A673 (cell line): Measurements from ENCODE around the gene EPS8. TPM values are rescaled to one million over a fixed set of nuclear protein-coding genes. Genes with fewer than 3 reads are reported as not detected.

Source experiments
- BruUV-seq: library from RNA; stranded (reverse); fragments of 400-500 nt; replicated peaks from 2 replicates; lab custom pipeline; 2021; lab: Mats Ljungman, UMichigan
- CTCF ChIA-PET: fragments of 300-600 bp; sonication (Branson Sonifier 250); formaldehyde crosslinking; loops from one replicate; lab custom pipeline; 2022; ENCODE audit warnings: antibody characterized with exemption; lab: Charles Lee
- POLR2A ChIA-PET: fragments of 300-600 bp; sonication (Branson Sonifier 250); formaldehyde crosslinking; loops from one replicate; lab custom pipeline; 2022; ENCODE audit warnings: antibody characterized with exemption; ENCODE audit not compliant: low non-redundant PET; lab: Charles Lee
- DNase-seq: peaks from one replicate; pipeline ENCODE4 v3.0.0-alpha.2; 2015; ENCODE audit warnings: low spot score
- H3K27ac ChIP-seq: fragments of 200-600 bp; sonication (generic); 2 replicates; pipeline ENCODE4 v1.5.1; 2016; ENCODE audit warnings: mixed run types, low read depth, mild to moderate bottlenecking, mixed read lengths, antibody characterized with exemption, low read length; ENCODE audit not compliant: poor library complexity, severe bottlenecking
- H3K27me3 ChIP-seq: fragments of 200-600 bp; sonication (generic); replicated peaks from 2 replicates; pipeline ENCODE4 v1.6.1; 2017; ENCODE audit warnings: mixed run types, low read depth, mild to moderate bottlenecking, mixed read lengths, antibody characterized with exemption, low read length; ENCODE audit not compliant: insufficient read depth, poor library complexity
- H3K36me3 ChIP-seq: fragments of 200-600 bp; sonication (generic); 2 replicates; pipeline ENCODE4 v1.6.1; 2016; ENCODE audit warnings: mixed run types, mild to moderate bottlenecking, mixed read lengths, antibody characterized with exemption, low read length; ENCODE audit not compliant: insufficient read depth, poor library complexity, severe bottlenecking
- H3K4me1 ChIP-seq: fragments of 200-600 bp; sonication (generic); 2 replicates; pipeline ENCODE4 v1.6.1; 2017; ENCODE audit warnings: mixed run types, mild to moderate bottlenecking, mixed read lengths, antibody characterized with exemption, low read length; ENCODE audit not compliant: insufficient read depth, poor library complexity, severe bottlenecking
- H3K4me3 ChIP-seq: fragments of 200-600 bp; sonication (generic); 2 replicates; pipeline ENCODE4 v1.5.1; 2016; ENCODE audit warnings: low read depth, mixed run types, mild to moderate bottlenecking, mixed read lengths, low read length; ENCODE audit not compliant: poor library complexity, severe bottlenecking
- H3K9me3 ChIP-seq: fragments of 200-600 bp; sonication (generic); 2 replicates; pipeline ENCODE4 v1.6.1; 2016; ENCODE audit warnings: mixed run types, low read depth, mild to moderate bottlenecking, mixed read lengths, antibody characterized with exemption, low read length; ENCODE audit not compliant: poor library complexity, severe bottlenecking
- CTCF ChIP-seq: fragments of 300-800, 200-600 bp; sonication (generic); conservative IDR thresholded peaks from 2 replicates; pipeline ENCODE4 v1.5.1; 2017; ENCODE audit warnings: low read depth, mild to moderate bottlenecking, antibody characterized with exemption, low read length, moderate library complexity, mixed read lengths
- EZH2 ChIP-seq: fragments of 200-600 bp; sonication (generic); IDR thresholded peaks from 2 replicates; pipeline ENCODE4 v1.6.1; 2017; ENCODE audit warnings: borderline replicate concordance, low read depth, mild to moderate bottlenecking, mixed read lengths, antibody characterized with exemption, low read length; ENCODE audit not compliant: poor library complexity, severe bottlenecking
- intact Hi-C: fragments of 100-400 bp; cut with micrococcal nuclease; formaldehyde crosslinking; loops from one replicate; pipeline ENCODE4 v1.10.0; 2022; ENCODE audit not compliant: unreplicated experiment
- total RNA-seq: library from RNA; stranded (reverse); gene quantifications from 2 replicates; pipeline ENCODE4 v1.2.3, GENCODE V29; 2021

Gene EPS8
- total RNA-seq, 1 experiment from 2014 or later, result 14.0 TPM

GRCh38 chr12:15823360-15824128, 34.4 kb upstream of the EPS8 start:
- DNase-seq, result peak; percentile 6
- Histone ChIP-seq H3K27me3 (no peaks in the 10 kb centered on the region), H3K4me3 (no peak overlapping the region), H3K36me3 (no peaks in the 10 kb centered on the region), H3K9me3 (no peaks in the 10 kb centered on the region), H3K27ac (no peak overlapping the region), H3K4me1 (no peaks in the 10 kb centered on the region)
- TF ChIP-seq EZH2 (no peak), CTCF (no peak)
- ChIA-PET POLR2A (no interaction called here), CTCF (no interaction called here)
- intact Hi-C loops, result no loop called here
- no TSS peak for BruUV-seq

GRCh38 chr12:15819644-15820437, 30.7 kb upstream of the EPS8 start:
- intact Hi-C loops, result no loop called here
- BruUV-seq, result no TSS peak
- Histone ChIP-seq H3K4me1 (no peaks in the 10 kb centered on the region), H3K4me3 (no peak overlapping the region), H3K9me3 (peaks cover 4% of the 10 kb centered on the region), H3K27ac (no peak overlapping the region), H3K36me3 (no peaks in the 10 kb centered on the region), H3K27me3 (no peaks in the 10 kb centered on the region)
- POLR2A ChIA-PET, result no interaction called here
- CTCF ChIA-PET, result no interaction called here
- TF ChIP-seq EZH2, result no peak
- no peak for TF ChIP-seq CTCF
- DNase-seq, result no peak

GRCh38 chr12:15818418-15818817, 29.2 kb upstream of the EPS8 start:
- H3K4me1 ChIP-seq, result no peaks in the 10 kb centered on the region
- peaks cover 4% of the 10 kb centered on the region for H3K9me3 ChIP-seq
- no peak for TF ChIP-seq EZH2
- TF ChIP-seq CTCF, result no peak
- intact Hi-C loops, result no loop called here
- ChIA-PET POLR2A (no interaction called here), CTCF (no interaction called here)
- H3K4me3 ChIP-seq, result no peak overlapping the region
- no TSS peak for BruUV-seq
- no peak overlapping the region for H3K27ac ChIP-seq
- no peak for DNase-seq
- no peaks in the 10 kb centered on the region for H3K27me3 ChIP-seq
- H3K36me3 ChIP-seq, result no peaks in the 10 kb centered on the region
